Tibial artery (tissue), 4 donors: Measurements from ENCODE around the gene CILP2.

Experiments used
- DNase-seq, 2 donors: peaks; one replicate each; pipeline ENCODE4 v3.0.0-alpha.2; 2019
- H3K27ac ChIP-seq, 2 donors: fragments of 200-600 bp; sonication (generic) in 1 of 2; 1 replicate in 1 of 2; 2 replicates in 1 of 2; pipeline ENCODE4 v1.5.1; 2018 to 2019; ENCODE audit warnings: mild to moderate bottlenecking in 1 of 2
- H3K27me3 ChIP-seq, 2 donors: fragments of 200-600 bp; sonication (generic) in 1 of 2; one replicate each; pipeline versions ENCODE4 v1.5.1 to v1.6.0; 2016 to 2019
- H3K36me3 ChIP-seq, 3 donors: fragments of 200-600 bp; sonication (generic) in 2 of 3; one replicate each; pipeline ENCODE4 v1.5.1; 2016 to 2019; ENCODE audit warnings: mild to moderate bottlenecking in 2 of 3
- H3K4me1 ChIP-seq, 4 donors: fragments of 200-600 bp; sonication (generic) in 2 of 4; 1 replicate in 3 of 4; 2 replicates in 1 of 4; pipeline ENCODE4 v1.5.1; 2016 to 2019
- H3K4me3 ChIP-seq, 2 donors: fragments of 200-600 bp; sonication (generic) in 1 of 2; 1 replicate in 1 of 2; 2 replicates in 1 of 2; pipeline ENCODE4 v1.5.1; 2018 to 2019; ENCODE audit warnings: mild to moderate bottlenecking in 2 of 2
- H3K9me3 ChIP-seq, 3 donors: fragments of 200-600 bp; sonication (generic) in 1 of 3; one replicate each; pipeline ENCODE4 v1.5.1; 2016 to 2019
- intact Hi-C: fragments of 100-400 bp; cut with DNase I; formaldehyde crosslinking; loops from one replicate; pipeline ENCODE4 v1.15.0; 2023; ENCODE audit warnings: low total_unique reads
- TF ChIP-seq, protein P1 (sequence below), 2 experiments: fragments of 200-600 bp in 1 of 2; fragments of 450-650 bp in 1 of 2; IDR thresholded peaks; one replicate each; pipeline ENCODE4 v1.5.1; 2017 to 2019; ENCODE audit warnings: antibody characterized with exemption in 2 of 2, mild to moderate bottlenecking in 1 of 2, moderate library complexity in 1 of 2

Gene CILP2

DNA sequence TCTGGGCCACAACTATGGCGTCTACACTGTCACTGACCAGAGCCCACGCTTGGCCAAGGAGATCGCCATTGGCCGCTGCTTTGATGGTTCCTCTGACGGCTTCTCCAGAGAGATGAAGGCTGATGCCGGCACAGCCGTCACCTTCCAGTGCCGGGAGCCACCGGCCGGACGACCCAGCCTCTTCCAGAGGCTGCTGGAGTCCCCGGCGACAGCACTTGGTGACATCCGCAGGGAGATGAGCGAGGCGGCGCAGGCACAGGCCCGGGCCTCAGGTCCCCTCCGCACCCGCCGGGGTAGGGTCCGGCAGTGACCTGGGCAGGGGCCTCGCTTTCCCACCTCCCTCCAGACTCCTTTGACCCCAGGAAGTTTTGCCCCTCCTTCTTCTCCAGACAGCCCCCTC, 7.6 kb downstream of the CILP2 start:
- DNase-seq: no peak
- H3K4me3 ChIP-seq: no peak overlapping the region
- H3K27me3 ChIP-seq: peaks cover 0 to 99% of the 10 kb centered on the region in 2 donors
- no peak overlapping the region for H3K27ac ChIP-seq
- H3K9me3 ChIP-seq: no peaks in the 10 kb centered on the region
- TF ChIP-seq, protein P1, sequence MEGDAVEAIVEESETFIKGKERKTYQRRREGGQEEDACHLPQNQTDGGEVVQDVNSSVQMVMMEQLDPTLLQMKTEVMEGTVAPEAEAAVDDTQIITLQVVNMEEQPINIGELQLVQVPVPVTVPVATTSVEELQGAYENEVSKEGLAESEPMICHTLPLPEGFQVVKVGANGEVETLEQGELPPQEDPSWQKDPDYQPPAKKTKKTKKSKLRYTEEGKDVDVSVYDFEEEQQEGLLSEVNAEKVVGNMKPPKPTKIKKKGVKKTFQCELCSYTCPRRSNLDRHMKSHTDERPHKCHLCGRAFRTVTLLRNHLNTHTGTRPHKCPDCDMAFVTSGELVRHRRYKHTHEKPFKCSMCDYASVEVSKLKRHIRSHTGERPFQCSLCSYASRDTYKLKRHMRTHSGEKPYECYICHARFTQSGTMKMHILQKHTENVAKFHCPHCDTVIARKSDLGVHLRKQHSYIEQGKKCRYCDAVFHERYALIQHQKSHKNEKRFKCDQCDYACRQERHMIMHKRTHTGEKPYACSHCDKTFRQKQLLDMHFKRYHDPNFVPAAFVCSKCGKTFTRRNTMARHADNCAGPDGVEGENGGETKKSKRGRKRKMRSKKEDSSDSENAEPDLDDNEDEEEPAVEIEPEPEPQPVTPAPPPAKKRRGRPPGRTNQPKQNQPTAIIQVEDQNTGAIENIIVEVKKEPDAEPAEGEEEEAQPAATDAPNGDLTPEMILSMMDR (IDR thresholded peaks at IDR 0.05): no peak
- H3K4me1 ChIP-seq: peaks cover 0 to 12% (median 7%) of the 10 kb centered on the region in 4 donors
- no peaks in the 10 kb centered on the region for H3K36me3 ChIP-seq
- intact Hi-C loops: no loop called here

DNA sequence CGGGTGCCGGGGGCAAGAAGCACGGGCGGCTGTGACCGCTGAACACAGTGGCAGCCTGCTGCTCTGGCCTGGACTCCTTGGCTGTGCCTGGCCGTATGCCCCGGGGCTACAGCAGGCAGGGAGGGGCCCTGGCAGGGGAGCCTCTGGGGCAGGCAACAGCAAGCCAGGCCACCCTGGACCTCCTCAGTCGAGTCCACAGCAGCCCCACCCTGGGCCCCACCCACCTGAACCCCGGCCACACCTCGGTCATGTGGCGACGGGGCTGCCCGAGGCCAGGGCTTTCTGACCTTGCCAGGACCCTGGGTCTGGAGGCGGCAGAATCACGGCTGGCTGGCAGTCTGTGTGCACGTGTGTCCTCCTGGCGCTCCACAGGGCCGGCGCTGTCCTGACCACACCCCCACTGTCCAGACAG, 8.7 kb downstream of the CILP2 start:
- TF ChIP-seq, protein P1 (IDR thresholded peaks at IDR 0.05): no peak
- intact Hi-C loops: no loop called here
- DNase-seq: no peak
- Histone ChIP-seq H3K4me3 (no peak overlapping the region), H3K4me1 (peaks cover 0 to 5% (median 0%) of the 10 kb centered on the region in 4 donors), H3K27ac (no peak overlapping the region), H3K36me3 (no peaks in the 10 kb centered on the region), H3K9me3 (no peaks in the 10 kb centered on the region), H3K27me3 (peaks cover 0 to 95% of the 10 kb centered on the region in 2 donors)

DNA sequence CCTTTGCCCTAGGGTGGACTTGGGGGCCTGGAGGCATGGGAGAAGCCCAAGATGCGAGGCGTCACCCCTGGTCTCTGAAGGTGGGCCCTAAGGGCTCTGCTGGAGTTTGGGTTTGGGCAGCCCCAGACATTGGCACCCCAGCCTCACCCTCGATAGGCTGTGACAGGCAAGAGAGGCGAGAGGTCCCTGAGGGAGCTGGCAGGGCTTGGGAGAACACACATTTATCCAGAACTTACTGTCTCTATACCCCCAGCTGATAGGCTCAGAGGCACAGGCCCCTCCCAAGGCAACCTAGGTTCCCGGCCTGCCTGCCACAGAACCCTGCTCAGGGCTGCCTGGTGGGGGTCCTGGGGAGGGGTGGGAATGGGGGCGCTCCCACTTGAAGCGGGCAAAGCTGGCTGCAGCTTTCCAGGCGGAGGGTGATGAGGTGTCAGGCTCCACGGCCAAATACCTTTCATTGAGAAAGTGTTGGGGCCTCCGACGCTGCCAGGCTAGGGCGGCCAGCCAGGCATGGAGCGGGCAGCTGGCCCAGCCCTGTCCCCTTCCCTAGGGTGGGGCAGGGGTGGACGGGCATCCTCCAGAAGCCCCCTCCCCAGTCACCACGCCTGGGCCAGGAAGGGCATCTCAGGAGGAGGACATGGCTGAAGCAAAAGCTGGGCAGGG, 9.7 kb downstream of the CILP2 start:
- Histone ChIP-seq H3K27me3 (peaks cover 0 to 84% of the 10 kb centered on the region in 2 donors), H3K4me3 (no peak overlapping the region), H3K9me3 (no peaks in the 10 kb centered on the region), H3K36me3 (no peaks in the 10 kb centered on the region), H3K4me1 (peaks cover 0 to 5% (median 0%) of the 10 kb centered on the region in 4 donors), H3K27ac (no peak overlapping the region)
- TF ChIP-seq, protein P1 (IDR thresholded peaks at IDR 0.05): no peak
- DNase-seq: no peak
- intact Hi-C loops: no loop called here

DNA sequence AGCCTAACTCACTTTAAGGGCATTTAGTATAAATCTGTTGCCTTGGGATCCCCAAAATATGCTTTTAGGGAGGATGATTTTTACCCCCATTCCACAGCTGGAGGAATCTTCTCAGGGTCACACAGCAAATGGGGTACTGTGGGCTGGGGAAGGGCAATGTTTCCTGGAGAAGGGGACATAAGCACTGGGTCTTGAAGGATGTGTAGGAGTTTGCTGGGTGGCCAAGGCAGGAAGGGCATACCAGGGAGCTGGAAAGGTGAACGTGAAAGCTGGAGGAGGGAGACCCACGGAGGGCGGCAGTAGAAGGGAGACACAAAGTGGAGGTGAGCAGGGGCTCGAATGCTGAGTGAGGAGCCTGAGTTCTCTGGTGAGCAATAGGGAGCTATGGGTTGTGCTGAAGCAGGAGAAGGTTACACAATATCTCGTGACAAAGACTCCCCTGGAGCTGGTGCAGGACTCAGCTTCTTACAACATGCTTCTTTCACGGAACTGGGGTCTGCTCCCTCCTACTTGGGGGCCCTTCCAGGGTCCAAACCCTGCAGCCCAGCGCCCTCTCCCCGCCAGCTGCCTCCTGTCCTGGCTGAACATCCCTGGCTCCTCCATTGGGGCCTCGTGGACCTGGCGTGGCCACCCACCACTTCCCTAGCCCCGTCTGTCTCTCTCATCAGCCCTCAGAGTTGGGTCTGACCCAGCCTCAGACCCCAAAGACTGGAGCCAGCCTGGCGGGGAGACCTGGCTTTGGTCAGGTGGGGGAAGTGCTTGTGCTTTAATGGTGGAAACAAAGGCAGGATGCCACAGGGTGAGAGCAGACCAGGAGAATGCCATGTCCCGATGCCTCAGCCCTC, 11.1 kb downstream of the CILP2 start:
- H3K9me3 ChIP-seq: no peaks in the 10 kb centered on the region
- H3K36me3 ChIP-seq: no peaks in the 10 kb centered on the region
- H3K4me3 ChIP-seq: no peak overlapping the region
- intact Hi-C loops: no loop called here
- DNase-seq: no peak
- H3K27ac ChIP-seq: no peak overlapping the region
- peaks cover 0 to 75% of the 10 kb centered on the region in 2 donors for H3K27me3 ChIP-seq
- H3K4me1 ChIP-seq: peaks cover 0 to 5% (median 0%) of the 10 kb centered on the region in 4 donors
- TF ChIP-seq, protein P1 (IDR thresholded peaks at IDR 0.05): no peak

DNA sequence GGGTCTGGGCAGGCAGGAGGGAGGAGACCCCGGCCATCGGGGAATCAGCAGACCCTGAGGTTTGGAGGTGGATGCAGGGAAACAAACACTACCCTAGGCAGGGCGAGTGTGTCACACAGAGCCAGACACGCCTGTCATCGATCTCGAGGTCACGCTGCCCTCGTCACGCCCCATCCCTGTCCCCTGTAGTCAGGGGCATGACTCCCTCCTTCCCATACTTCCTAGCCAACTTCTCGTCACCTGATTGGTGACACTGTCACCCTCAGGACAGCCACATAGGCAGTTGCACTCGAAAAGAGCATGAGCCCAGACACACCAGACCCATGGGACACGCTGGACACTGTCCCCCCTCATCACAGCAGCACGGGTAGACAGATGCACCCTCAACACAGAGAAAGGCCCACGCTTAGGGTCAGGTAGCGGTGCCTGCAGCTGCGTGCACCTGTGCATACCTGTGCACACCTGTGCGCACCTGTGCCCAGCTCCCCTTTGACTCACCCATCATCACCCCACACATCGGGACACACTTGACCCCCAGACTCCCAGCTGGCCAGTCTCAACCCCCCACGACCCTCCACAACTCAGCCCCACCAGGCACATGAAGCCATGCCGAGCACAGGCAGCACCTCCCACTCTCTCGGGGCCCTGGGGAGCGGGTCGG, 11.9 kb downstream of the CILP2 start:
- DNase-seq: no peak

More for the DNA sequence above, 11.9 kb downstream of the CILP2 start:
- Histone ChIP-seq H3K4me3 (no peak overlapping the region), H3K36me3 (no peaks in the 10 kb centered on the region), H3K4me1 (peaks cover 0 to 5% (median 0%) of the 10 kb centered on the region in 4 donors), H3K27ac (no peak overlapping the region), H3K27me3 (peaks cover 0 to 74% of the 10 kb centered on the region in 2 donors), H3K9me3 (no peaks in the 10 kb centered on the region)
- TF ChIP-seq, protein P1 (IDR thresholded peaks at IDR 0.05): no peak
- intact Hi-C loops: no loop called here
